Tongue (tissue), 2 donors: Measurements from ENCODE around the gene EML5. TPM values are rescaled to one million over a fixed set of nuclear protein-coding genes. Genes with fewer than 3 reads are reported as not detected.
"Not testable (repeated sequence)": the region's sequence is repeated elsewhere in the genome, so short reads cannot be mapped to it uniquely, and the experiment has no call there.

Experiments used
- DNase-seq: peaks from one replicate; pipeline ENCODE4 v3.0.0-alpha.2; 2015
- total RNA-seq: library from RNA; depleted of rRNA; stranded (reverse); fragments of >200 nt; gene quantifications from one replicate; pipeline ENCODE4 v1.2.3, GENCODE V29; 2014

The EML5 gene
- 0.51 TPM for total RNA-seq

GRCh38 chr14:88792473-88793258, at the start of gene EML5:
Gene EML5 (minus strand): TSS chr14:88792953. CDS start chr14:88792503, 450 bp downstream.
- peak; percentile 83 for DNase-seq

- DNase-seq = no peak
Observed at GRCh38 chr14:88842414-88842813, 49.7 kb upstream of the EML5 start.

- no peak for DNase-seq
Observed at GRCh38 chr14:88841741-88842140, 49.0 kb upstream of the EML5 start.

DNA sequence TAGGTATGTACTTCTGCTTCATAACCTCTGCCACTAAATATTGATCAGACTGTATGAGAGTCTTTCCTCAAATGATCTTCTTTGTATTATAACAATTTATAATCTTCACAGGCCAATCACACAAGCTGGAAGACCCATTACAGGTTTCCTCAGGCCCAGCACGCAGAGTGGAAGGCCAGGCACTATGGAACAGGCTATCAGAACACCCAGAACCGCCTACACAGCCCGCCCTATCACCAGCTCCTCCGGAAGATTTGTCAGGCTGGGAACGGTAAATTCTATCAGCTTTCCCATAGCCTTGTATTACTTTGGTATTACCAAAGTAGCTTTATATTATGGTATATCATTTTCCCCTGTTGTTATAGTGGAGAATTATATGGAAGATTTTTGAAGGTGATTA, 48.2 kb upstream of the EML5 start:
- no peak for DNase-seq

- DNase-seq = no peak
Observed at GRCh38 chr14:88838015-88838414, 45.3 kb upstream of the EML5 start.

- no peak for DNase-seq
Observed at GRCh38 chr14:88837495-88837894, 44.7 kb upstream of the EML5 start.

DNA sequence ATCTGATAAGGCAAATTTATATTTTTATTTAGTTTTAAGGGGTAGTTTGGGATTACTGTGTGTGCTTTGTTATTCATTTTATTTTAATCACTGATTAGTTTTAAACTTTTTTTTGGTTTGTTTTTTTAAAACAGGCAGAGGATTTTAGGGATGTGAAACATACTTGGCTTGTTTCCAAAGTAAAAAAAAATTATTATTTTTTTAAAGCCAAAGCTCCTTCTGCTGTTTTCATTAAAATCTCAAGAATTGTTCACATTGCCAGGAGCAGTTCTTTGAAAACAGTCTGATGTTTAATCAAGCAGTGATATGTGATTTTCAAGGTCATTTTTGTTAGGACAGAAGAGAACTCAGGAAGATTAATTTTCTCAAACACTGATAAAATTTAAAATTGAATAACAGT, 42.9 kb upstream of the EML5 start:
- DNase-seq = no peak

GRCh38 chr14:88834883-88835431, 42.2 kb upstream of the EML5 start:
- DNase-seq = no peak

DNA sequence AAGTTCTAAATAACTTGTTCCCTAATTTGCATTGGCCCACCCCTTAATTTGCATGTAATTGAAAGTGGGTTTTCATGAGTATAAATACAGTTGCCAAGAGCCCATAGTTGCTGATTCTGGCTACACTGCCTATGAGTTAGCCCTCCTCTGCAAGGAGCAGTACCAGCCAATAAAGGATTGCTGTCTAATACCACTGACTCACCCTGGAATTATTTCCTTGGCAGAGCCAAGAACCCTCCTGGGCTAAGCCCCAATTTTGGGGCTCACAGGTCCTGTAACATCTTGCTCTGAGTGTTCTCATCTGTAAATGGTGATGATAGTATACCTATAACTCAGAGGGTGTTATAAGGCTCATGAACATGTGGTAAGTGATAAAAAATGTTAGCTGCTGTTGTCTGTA, 38.5 kb upstream of the EML5 start:
- DNase-seq = no peak

DNA sequence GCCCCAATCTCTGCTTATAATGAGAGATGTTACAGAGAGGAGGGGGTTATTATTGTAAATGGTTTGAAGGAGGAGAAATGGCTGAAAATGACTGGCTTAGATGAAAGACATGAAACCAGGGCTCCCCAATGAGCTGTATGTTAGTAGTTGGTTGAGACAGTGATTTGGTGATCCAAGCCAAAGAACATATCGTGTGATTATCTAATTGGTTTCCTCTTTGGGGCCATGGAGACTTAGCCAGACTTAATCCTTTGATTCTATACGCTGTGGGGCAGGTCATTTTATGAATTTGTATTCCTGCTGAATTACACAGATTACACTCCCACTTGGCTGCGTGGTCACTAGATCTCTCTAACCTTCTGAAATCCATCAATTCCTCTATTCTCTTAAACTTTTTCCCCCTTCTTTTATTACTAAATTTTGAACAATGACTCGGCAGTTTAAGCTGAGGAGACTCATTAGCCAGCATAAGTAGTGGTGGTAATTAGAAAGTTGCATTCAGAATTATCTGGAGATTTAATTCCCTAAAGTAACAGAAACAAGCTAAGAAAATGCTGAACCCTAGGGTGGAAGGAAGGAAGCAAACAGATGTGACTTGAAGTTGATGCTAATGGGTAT, 37.0 kb upstream of the EML5 start:
- DNase-seq = no peak

DNA sequence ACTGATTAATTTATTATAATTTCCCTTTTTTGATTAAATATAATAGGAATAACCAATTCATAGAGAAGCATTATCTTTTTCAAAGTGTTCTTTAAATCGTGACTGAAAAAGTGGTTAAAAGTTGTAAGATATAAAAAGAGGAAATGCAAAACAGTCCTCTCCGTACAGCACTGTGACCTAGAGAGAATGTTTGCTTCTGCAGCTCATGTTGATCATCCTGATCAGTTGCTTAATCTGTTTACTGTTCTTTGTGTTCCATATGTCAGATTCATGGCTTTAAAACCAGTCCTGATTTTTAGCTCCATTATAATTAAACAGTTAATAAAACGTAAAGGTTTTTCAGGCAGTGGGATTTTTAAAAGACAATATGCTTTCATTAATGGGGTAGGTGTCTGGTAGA, 36.4 kb upstream of the EML5 start:
- no peak for DNase-seq

DNA sequence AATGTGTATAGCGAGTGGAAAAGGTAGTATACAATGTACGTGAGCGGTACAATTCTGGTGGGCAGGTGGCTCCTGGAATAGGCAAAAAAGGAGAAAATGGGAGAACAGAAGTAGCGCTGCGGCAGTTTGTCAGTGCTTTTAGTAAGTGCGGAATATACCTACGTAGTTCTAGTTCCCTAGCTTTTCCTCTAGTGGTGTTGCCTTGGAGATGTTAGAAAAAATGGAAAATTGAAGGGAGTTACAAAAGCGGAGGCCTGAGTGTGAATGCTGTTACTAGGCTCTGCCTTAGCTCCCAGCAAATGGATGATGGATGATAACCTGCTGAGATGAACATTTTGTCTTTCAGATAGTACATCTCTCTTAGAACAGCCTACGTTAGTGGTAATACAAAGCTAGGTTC, 32.8 kb upstream of the EML5 start:
- no peak for DNase-seq

- DNase-seq = peak; percentile 22
Observed at GRCh38 chr14:88825078-88825458, 32.3 kb upstream of the EML5 start.

DNA sequence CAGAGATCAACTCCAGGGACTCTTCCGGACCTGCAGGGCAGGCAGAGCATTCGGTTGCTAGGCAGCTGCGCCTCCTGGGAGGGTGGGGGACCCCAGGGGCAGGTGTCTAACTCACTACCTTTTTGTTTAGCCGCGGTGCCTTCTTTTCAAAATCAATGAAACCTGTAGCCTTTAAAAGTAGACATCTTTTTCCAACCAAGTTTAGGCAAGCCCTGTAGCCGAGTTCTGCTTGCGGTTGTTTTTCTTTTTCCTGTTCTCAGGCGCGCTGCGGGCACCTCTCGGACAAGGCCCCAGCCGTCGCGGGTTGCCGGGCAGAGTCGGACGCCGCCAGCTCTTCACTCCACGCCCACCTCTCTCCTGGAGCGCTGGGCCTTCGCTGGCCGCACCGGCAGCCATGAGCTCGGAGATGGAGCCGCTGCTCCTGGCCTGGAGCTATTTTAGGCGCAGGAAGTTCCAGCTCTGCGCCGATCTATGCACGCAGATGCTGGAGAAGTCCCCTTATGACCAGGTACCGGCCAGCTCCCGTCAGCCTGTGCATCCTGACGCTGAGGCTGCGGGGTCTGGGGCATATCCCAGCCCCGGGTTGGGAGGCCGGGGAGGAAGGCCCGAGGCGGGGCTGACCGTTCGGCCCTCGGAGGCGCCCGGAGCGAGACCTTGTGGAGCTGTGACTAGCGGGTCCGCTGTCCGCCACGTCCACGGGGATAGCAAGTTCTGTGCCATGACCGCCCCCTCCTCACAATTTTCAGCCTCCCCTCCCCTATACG, 31.7 kb upstream of the EML5 start, which contains the start of gene TTC8:
TTC8 (plus strand) TSS at position 338 of the 764 bp plus-strand sequence; CDS start at position 395, 57 bp downstream.
- DNase-seq = peak; percentile 95

- DNase-seq = no peak
Observed at GRCh38 chr14:88823968-88824313, 31.2 kb upstream of the EML5 start.

DNA sequence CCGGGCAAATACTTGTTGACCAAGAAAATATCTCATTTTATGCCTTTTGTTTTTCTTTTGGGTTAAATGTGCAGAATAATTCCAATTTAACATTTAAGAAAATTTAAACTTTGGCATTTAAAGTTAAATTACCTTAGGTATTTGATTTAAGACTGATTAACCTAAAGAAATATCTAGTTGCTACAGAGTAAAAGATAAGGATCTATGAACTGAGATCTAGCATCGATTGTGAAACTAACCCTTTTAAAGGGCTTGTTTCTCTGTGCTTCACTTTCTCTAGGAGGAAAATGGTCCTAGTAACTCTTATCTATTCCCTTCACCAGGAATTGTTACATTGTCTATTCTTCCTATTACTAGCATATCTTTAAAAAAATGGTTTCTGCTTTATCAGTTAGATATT, 29.1 kb upstream of the EML5 start:
- DNase-seq = no peak

DNA sequence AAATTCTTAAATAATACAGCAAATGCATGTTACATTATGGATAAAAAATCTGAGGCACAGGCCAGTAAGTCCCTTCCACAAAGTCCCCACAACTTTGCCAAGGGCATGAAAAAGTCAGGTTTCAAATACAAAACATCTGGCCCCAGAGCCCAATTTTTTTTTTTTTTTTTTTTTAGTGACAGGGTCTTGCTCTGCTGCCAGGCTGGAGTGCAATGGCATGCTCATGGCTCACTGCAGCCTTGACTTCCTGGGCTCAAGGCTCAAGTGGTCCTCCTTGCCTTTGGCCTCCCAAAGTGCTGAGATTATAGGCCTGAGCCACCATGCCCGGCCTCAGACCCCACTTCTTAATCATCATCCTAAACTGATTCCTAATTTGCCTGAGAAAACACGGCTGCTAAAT, 28.6 kb upstream of the EML5 start:
- no peak for DNase-seq

- DNase-seq = not testable (repeated sequence)
Observed at GRCh38 chr14:88819674-88820073, 26.9 kb upstream of the EML5 start.

GRCh38 chr14:88818018-88818417, 25.3 kb upstream of the EML5 start:
- no peak for DNase-seq

GRCh38 chr14:88815980-88816379, 23.2 kb upstream of the EML5 start:
- DNase-seq = no peak

DNA sequence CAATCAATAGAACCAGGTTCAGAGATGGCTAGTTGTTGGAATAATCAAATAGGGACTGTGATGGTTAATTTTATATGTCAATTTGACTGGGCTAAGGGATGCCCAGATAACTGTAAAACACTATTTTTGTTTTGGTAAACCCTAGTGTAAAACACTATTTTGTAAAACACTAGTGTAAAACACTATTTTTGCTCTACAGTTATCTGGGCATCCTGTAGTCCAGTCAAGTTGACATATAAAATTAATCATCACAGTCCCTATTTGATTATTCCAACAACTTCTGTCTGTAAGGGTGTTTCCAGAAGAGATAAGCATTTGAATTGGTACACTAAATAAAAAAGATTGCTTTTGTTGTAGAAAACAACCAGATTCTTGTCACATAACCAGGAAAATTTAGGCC, 15.6 kb upstream of the EML5 start:
- no peak for DNase-seq

DNA sequence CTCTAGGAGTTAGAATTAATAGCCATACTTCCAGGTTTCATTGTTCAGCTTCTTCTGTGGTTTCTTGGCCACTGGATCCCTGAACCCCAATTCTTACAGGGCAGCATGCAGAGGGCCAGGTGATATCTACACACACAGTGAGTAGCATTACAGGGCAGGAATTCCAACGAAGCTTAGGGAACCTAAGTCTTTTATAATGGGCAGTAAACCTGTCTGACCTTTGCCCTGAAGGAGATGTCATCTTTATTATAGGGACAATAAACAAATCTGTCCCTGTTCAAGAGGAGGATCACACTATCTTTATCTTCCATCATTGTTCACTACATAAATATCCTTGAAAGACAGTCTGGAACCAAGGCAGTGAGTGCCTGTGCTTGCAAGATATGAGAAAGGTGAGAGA, 11.7 kb upstream of the EML5 start:
- no peak for DNase-seq

DNA sequence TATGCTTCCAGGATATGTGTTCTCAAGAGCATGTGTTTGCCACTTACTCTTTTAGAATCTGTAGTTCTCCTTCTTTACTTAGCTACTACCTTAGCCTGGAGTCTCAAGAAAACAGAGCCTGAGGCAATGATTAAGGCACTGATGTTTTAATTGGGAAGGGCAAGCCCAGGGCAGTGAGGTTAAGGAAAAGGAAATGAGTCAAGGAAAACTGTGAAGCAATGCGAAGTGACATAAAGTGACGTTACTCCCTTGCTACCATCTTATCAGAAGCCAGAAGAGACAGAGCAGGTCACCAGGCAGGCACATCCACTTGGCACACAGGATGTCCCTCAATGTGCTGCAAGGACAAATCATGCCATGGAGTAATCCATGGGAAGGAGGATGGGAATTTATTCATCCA, 11.3 kb upstream of the EML5 start:
- no peak for DNase-seq
